Activated gamma-delta T cell treated with Interleukin-2 at 50 U/mL for 16 hours (primary cell): ENCODE measurements around the gene RYR1.
"Not testable (repeated sequence)": the region's sequence is repeated elsewhere in the genome, so short reads cannot be mapped to it uniquely, and the experiment has no call there.

Experiments
- DNase-seq: peaks from one replicate; pipeline ENCODE4 v3.0.0-alpha.2; 2020

RYR1 gene

DNA sequence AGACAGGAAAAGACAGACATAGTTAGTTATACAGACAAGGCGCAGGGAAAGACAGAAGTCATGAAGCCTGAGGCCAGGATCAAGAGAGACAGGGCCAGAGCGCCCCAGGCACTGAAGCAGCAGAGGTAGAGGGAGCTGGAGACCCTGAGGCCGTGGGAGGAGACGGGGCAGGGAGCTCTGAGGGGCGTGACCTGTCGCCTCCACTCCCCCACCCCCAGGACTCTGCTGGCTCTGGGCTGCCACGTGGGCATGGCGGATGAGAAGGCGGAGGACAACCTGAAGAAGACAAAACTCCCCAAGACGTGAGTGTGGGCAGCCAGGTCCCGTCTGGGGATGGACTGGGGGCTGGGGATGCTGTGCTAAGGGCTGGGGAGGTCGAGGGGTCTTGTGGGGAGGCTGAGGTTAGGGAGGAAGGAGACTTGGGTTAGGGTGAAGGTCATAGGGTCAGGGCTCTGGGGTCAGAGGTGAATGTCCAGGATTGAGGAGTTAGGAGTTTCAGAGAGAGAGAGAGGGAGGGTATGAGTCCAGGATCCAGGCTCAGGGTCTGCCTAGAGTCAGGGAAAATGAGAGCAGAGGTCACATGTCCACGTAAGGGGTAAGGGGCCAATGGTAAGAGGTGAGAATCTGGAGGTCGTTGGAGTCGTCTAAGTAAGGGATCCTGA, 31.1 kb downstream of the RYR1 start:
- DNase-seq: no peak

DNA sequence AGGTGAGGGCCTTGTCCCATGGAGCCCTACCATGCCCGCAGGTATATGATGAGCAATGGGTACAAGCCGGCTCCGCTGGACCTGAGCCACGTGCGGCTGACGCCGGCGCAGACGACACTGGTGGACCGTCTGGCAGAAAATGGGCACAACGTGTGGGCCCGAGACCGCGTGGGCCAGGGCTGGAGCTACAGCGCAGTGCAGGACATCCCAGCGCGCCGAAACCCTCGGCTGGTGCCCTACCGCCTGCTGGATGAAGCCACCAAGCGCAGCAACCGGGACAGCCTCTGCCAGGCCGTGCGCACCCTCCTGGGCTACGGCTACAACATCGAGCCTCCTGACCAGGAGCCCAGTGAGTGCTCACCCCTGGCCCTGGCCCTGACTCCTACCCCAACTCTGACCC, 32.6 kb downstream of the RYR1 start:
- no peak for DNase-seq

GRCh38 chr19:38467541-38468525, 34.3 kb downstream of the RYR1 start:
- no peak for DNase-seq

DNA sequence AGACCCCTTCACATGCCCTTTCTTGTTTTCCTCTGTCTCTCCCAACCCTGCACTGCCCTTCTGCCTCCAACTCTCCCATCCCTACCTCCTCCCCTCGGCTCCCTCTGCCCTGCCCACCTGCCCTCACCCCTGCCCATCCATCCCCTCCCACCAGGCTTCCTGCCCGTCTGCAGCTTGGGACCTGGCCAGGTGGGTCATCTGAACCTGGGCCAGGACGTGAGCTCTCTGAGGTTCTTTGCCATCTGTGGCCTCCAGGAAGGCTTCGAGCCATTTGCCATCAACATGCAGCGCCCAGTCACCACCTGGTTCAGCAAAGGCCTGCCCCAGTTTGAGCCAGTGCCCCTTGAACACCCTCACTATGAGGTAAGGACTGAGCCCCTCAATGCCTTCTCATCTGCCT, 35.7 kb downstream of the RYR1 start:
- no peak for DNase-seq

DNA sequence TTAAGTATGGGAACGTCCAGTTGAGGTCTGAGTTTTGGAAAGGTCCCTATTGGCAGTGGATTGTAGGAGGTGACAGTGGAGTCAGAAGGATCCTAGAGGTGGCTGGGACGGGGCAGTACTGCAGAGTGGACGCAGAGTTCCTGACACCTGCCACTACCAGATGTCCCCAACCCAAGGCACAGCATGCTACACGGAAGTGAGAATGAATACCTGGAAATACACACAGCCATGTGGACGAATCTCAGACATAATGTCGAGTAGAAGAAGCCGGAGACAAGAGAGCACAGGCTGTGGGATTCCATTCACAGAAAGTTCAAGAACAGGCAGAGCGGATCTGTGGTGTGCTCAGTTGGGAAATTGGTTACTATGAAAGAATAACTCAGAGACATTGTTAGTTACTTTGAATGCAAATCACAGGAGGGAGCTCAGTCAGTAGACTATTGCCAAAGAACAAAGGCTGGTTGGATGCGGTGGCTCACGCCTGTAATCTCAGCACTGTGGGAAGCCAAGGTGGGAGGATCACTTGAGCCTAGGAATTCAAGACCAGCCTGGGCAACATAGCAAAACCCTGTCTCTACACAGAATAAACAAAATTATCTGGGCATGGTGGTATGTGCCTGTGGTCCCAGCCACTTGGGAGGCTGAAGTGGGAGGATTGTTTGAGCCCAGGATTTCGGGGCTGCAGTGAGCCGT, 37.4 kb downstream of the RYR1 start:
- no peak for DNase-seq

DNA sequence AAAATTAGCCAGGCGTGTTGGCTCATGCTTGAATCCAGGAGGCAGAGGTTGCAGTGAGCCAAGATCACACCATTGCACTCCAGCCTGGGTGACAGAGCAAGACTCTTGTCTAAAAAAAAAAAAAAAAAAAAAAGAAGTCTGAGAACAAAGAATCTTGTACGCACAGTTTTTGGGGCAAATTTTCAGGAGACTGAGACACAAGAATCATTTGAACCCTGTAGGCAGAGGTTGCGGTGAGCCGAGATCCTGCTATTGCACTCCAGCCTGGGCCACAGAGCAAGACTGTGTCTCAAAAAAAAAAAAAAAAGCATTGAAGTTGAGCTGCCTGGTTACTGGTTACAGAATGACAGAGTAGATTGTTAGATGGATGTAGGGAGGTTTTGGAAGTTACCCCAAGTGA, 39.2 kb downstream of the RYR1 start:
- DNase-seq: not testable (repeated sequence)

DNA sequence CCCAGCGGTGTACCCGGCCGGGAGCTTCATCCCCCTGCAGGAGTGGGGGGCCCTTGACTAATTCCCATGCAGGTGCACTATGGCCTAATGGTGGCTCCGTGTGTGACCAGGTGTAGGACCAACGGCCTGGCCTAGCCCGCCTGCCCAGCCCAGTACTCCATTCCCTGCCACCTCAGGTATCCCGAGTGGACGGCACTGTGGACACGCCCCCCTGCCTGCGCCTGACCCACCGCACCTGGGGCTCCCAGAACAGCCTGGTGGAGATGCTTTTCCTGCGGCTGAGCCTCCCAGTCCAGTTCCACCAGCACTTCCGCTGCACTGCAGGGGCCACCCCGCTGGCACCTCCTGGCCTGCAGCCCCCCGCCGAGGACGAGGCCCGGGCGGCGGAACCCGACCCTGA, 39.7 kb downstream of the RYR1 start:
- no peak for DNase-seq

- DNase-seq: no peak
Observed at GRCh38 chr19:38475176-38475575, 41.7 kb downstream of the RYR1 start.

- no peak for DNase-seq
Observed at GRCh38 chr19:38478273-38478971, 44.9 kb downstream of the RYR1 start.

GRCh38 chr19:38482496-38482895, 49.0 kb downstream of the RYR1 start:
- no peak for DNase-seq

- no peak for DNase-seq
Observed at GRCh38 chr19:38483016-38483630, 49.6 kb downstream of the RYR1 start.

DNA sequence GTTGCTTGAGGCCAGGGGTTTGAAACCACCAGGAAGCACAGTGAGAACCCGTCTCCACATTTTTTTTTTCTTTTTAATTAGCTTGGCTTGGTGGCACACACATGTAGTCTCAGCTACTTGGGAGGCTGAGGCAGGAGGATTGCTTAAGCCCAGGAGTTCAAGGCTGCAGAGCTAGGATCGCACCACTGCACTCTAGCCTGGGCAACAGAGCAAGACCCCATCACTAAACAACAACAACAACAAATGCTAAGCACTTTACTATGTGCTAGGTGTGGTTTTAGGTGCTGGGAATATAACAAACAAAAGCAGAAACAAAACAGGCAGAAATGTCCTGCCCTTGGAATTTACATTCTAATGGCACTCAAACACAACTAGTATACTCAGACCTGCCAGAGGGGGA, 51.3 kb downstream of the RYR1 start:
- no peak for DNase-seq

DNA sequence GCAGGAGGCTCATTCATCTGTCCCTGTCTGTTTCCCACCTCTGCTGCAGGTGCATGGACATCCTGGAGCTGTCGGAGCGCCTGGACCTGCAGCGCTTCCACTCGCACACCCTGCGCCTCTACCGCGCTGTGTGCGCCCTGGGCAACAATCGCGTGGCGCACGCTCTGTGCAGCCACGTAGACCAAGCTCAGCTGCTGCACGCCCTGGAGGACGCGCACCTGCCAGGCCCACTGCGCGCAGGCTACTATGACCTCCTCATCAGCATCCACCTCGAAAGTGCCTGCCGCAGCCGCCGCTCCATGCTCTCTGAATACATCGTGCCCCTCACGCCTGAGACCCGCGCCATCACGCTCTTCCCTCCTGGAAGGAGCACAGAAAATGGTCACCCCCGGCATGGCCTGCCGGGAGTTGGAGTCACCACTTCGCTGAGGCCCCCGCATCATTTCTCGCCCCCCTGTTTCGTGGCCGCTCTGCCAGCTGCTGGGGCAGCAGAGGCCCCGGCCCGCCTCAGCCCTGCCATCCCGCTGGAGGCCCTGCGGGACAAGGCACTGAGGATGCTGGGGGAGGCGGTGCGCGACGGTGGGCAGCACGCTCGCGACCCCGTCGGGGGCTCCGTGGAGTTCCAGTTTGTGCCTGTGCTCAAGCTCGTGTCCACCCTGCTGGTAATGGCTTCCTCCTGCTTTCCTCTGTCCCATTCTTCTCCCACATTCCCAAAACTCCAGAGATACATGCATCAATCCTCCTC, 52.2 kb downstream of the RYR1 start:
- no peak for DNase-seq

- DNase-seq: no peak
Observed at GRCh38 chr19:38486731-38487336, 53.3 kb downstream of the RYR1 start.

DNA sequence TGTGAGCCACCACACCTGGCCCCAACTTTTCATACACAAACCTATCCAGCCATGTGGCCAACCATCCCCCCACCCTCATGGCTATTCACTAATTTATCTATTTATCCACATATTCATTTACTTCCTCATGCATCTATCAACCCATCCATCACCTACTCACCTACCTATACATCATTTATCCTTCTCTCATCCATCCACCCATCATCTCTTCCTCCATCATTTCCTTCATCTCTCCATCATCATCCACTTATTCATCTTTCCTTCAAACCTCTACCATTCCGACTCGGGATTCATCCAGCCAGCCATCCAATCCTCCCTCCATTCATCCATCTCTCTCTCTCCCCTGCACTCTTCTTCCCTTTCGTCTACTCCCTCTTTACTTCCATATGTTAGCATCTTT, 54.6 kb downstream of the RYR1 start:
- no peak for DNase-seq

- no peak for DNase-seq
Observed at GRCh38 chr19:38488776-38489481, 55.4 kb downstream of the RYR1 start.

GRCh38 chr19:38490861-38491260, 57.4 kb downstream of the RYR1 start:
- DNase-seq: no peak

GRCh38 chr19:38492181-38492813, 58.8 kb downstream of the RYR1 start:
- DNase-seq: no peak

- DNase-seq: no peak
Observed at GRCh38 chr19:38494379-38494778, 60.9 kb downstream of the RYR1 start.

- not testable (repeated sequence) for DNase-seq
Observed at GRCh38 chr19:38495375-38495774, 61.9 kb downstream of the RYR1 start.
